Activated T-cell treated with anti-CD3 and anti-CD28 coated beads, Interleukin-2, amount 50 U/mL, for 72 hours (primary cell): ENCODE measurements around the gene LRMDA. TPM values are rescaled to one million over a fixed set of nuclear protein-coding genes. Genes with fewer than 3 reads are reported as not detected.
"Not testable (repeated sequence)": the region's sequence is repeated elsewhere in the genome, so short reads cannot be mapped to it uniquely, and the experiment has no call there.

Source experiments
- ATAC-seq, 2 donors: fragments of 150-1000 bp; cut with Tn5 transposase; replicated peaks in 1 of 2; 2 replicates each; pipeline ENCODE4 v1.10.0; 2021; ENCODE audit warnings: moderate library complexity in 2 of 2, mild to moderate bottlenecking in 1 of 2
- DNase-seq, 2 donors: peaks; one replicate each; pipeline ENCODE4 v3.0.0; 2021 to 2022; ENCODE audit warnings: mixed read lengths in 1 of 2
- H3K27ac Mint-ChIP-seq: one replicate; pipeline ENCODE4 v1.8.0; 2022; ENCODE audit warnings: mild to moderate bottlenecking, moderate library complexity, mixed read lengths
- H3K27me3 Mint-ChIP-seq: one replicate; pipeline ENCODE4 v1.8.0; 2022; ENCODE audit warnings: low read depth, mixed read lengths
- H3K36me3 Mint-ChIP-seq, 2 donors: one replicate each; pipeline ENCODE4 v1.8.0; 2022; ENCODE audit warnings: mixed read lengths in 2 of 2, mild to moderate bottlenecking in 1 of 2; ENCODE audit not compliant: insufficient read depth in 2 of 2
- H3K4me1 Mint-ChIP-seq: one replicate; pipeline ENCODE4 v1.8.0; 2022; ENCODE audit warnings: low read depth, mixed read lengths
- H3K4me3 Mint-ChIP-seq, 2 donors: one replicate each; pipeline ENCODE4 v1.8.0; 2022; ENCODE audit warnings: mild to moderate bottlenecking in 2 of 2, mixed read lengths in 2 of 2, moderate library complexity in 2 of 2
- H3K9me3 Mint-ChIP-seq, 2 donors: one replicate each; pipeline ENCODE4 v1.8.0; 2022; ENCODE audit warnings: mixed read lengths in 2 of 2
- total RNA-seq, 2 donors: library from RNA; stranded (reverse); gene quantifications; one replicate each; pipeline ENCODE4 v1.2.3, GENCODE V29; 2022

LRMDA gene
- total RNA-seq, 2 donors from 2014 or later: not detected

DNA sequence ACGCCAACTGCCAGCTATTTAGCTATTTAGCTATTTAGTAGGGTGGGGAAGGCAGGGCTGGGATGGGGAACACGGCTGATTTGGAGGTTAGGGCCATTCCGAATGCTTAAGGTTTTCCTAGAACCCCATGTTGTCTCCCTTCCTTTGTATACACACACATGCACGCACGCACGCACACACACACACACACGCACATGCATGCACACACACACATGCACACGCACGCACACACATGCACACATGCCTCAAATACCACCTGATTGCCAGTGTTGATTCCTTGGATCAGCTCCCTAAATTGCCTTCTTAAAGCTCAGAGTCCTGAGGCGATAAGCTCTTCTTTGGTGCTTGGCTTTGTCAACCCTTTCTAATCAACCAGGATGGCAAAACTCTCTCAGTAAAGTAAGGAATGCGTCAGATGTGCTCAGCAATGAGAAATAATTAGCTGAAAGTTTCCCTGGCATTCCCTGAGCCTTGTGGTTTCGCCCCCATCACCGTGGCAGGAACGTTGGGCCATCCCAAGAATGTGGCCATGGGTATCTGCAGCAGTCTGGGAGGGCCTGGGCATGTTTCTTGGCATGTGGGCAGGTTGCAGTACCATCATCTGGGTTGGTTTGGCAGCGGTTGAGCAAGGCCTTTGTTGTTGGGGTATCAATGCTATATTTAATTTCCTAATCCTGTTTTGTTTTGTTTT lies 305.6 kb downstream of the LRMDA start:
- Mint-ChIP-seq H3K4me3 (no peak overlapping the region), H3K27ac (no peak overlapping the region), H3K27me3 (no peaks in the 10 kb centered on the region), H3K36me3 (no peaks in the 10 kb centered on the region), H3K4me1 (no peaks in the 10 kb centered on the region), H3K9me3 (no peaks in the 10 kb centered on the region)
- DNase-seq (no peak), ATAC-seq (no peak)

- DNase-seq (no peak), ATAC-seq (no peak)
- Mint-ChIP-seq H3K4me1 (no peaks in the 10 kb centered on the region), H3K27ac (no peak overlapping the region), H3K27me3 (peaks cover under 1% of the 10 kb centered on the region), H3K4me3 (no peak overlapping the region), H3K9me3 (no peaks in the 10 kb centered on the region), H3K36me3 (no peaks in the 10 kb centered on the region)
Observed at GRCh38 chr10:75737580-75737949, 306.1 kb downstream of the LRMDA start.

DNA sequence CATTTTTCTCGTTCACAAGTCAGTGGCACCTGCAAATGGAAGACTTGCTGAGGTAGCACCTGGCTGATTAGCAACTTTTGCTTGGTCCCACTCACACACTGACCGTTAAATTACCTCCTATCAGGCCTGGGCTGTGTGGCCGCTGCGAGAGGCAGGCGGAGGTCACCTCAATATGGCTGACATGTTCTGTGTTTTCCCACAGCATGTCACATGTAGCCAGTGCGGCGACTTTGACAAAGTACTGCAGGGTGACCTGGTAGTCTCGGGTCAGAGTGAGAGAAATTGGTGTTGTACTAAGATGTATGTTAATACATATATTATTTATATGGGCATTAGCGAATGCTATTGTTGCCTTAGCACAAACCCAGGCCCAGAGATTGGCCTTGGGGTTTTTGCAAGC lies 307.5 kb downstream of the LRMDA start:
- H3K4me3 Mint-ChIP-seq: no peak overlapping the region
- H3K4me1 Mint-ChIP-seq: no peaks in the 10 kb centered on the region
- no peak overlapping the region for H3K27ac Mint-ChIP-seq
- peaks cover 9% of the 10 kb centered on the region for H3K27me3 Mint-ChIP-seq
- no peaks in the 10 kb centered on the region for H3K36me3 Mint-ChIP-seq
- ATAC-seq (no peak), DNase-seq (no peak)
- H3K9me3 Mint-ChIP-seq: peaks cover 0 to 3% of the 10 kb centered on the region in 2 donors

DNA sequence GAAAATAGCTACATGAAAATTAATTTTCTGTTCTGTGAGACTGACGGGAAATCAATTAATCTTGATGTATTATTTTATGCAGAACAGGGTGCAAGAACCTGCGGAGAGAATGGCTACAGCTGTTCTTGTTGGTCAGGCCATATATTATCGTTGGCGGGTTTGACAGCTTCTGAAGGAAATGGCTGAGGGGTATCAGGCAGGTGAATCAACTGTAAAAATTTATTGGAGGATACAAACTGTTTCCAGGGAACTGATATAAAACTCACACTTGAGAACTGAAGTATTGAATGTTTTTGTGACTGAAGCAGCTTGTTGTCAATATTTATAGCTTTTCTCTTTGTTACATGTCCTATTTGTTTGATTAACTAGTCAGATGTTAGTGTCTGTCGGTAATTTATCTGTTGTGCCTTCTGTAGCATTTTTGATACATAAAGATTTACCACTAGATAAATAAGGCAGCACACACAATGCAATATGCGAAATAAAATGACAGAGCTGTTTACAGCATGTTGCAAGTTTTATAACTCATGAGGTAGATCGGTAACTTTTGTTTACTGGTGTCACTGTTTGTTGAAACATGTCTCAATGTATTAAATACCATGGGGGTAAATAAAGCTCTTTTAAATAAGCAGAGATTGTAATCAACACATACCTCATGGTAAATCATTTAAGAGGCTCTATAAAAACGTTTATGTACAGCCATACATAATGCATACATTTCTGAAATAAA lies 308.2 kb downstream of the LRMDA start:
- H3K36me3 Mint-ChIP-seq: no peaks in the 10 kb centered on the region
- no peak overlapping the region for H3K27ac Mint-ChIP-seq
- no peak overlapping the region for H3K4me3 Mint-ChIP-seq
- H3K27me3 Mint-ChIP-seq: peaks cover 9% of the 10 kb centered on the region
- H3K4me1 Mint-ChIP-seq: no peaks in the 10 kb centered on the region
- no peak for ATAC-seq
- H3K9me3 Mint-ChIP-seq: peaks cover 0 to 3% of the 10 kb centered on the region in 2 donors
- DNase-seq: no peak

- Mint-ChIP-seq H3K27me3 (peaks cover 9% of the 10 kb centered on the region), H3K27ac (no peak overlapping the region), H3K36me3 (no peaks in the 10 kb centered on the region), H3K9me3 (peaks cover 0 to 3% of the 10 kb centered on the region in 2 donors), H3K4me3 (no peak overlapping the region), H3K4me1 (no peaks in the 10 kb centered on the region)
- DNase-seq (no peak), ATAC-seq (no peak)
Observed at GRCh38 chr10:75740541-75740940, 309.1 kb downstream of the LRMDA start.

GRCh38 chr10:75742355-75742754 lies 310.9 kb downstream of the LRMDA start:
- Mint-ChIP-seq H3K36me3 (no peaks in the 10 kb centered on the region), H3K4me3 (no peak overlapping the region), H3K9me3 (peaks cover 0 to 3% of the 10 kb centered on the region in 2 donors), H3K4me1 (no peaks in the 10 kb centered on the region), H3K27me3 (peaks cover 9% of the 10 kb centered on the region), H3K27ac (no peak overlapping the region)
- DNase-seq: no peak
- ATAC-seq: no peak

- H3K4me3 Mint-ChIP-seq: no peak overlapping the region
- H3K9me3 Mint-ChIP-seq: peaks cover 0 to 3% of the 10 kb centered on the region in 2 donors
- peaks cover 9% of the 10 kb centered on the region for H3K27me3 Mint-ChIP-seq
- H3K27ac Mint-ChIP-seq: no peak overlapping the region
- no peak for ATAC-seq
- H3K4me1 Mint-ChIP-seq: no peaks in the 10 kb centered on the region
- no peak for DNase-seq
- no peaks in the 10 kb centered on the region for H3K36me3 Mint-ChIP-seq
Observed at GRCh38 chr10:75743291-75743778, 311.9 kb downstream of the LRMDA start.

- no peak overlapping the region for H3K27ac Mint-ChIP-seq
- H3K4me1 Mint-ChIP-seq: no peaks in the 10 kb centered on the region
- DNase-seq (no peak), ATAC-seq (no peak)
- peaks cover 9% of the 10 kb centered on the region for H3K27me3 Mint-ChIP-seq
- H3K9me3 Mint-ChIP-seq: peaks cover 0 to 3% of the 10 kb centered on the region in 2 donors
- no peak overlapping the region for H3K4me3 Mint-ChIP-seq
- no peaks in the 10 kb centered on the region for H3K36me3 Mint-ChIP-seq
Observed at GRCh38 chr10:75744261-75744660, 312.8 kb downstream of the LRMDA start.

- no peaks in the 10 kb centered on the region for H3K36me3 Mint-ChIP-seq
- DNase-seq: no peak
- no peak for ATAC-seq
- peaks cover 9% of the 10 kb centered on the region for H3K27me3 Mint-ChIP-seq
- no peaks in the 10 kb centered on the region for H3K4me1 Mint-ChIP-seq
- H3K27ac Mint-ChIP-seq: no peak overlapping the region
- H3K4me3 Mint-ChIP-seq: no peak overlapping the region
- H3K9me3 Mint-ChIP-seq: peaks cover 0 to 3% of the 10 kb centered on the region in 2 donors
Observed at GRCh38 chr10:75746356-75746755, 314.9 kb downstream of the LRMDA start.

DNA sequence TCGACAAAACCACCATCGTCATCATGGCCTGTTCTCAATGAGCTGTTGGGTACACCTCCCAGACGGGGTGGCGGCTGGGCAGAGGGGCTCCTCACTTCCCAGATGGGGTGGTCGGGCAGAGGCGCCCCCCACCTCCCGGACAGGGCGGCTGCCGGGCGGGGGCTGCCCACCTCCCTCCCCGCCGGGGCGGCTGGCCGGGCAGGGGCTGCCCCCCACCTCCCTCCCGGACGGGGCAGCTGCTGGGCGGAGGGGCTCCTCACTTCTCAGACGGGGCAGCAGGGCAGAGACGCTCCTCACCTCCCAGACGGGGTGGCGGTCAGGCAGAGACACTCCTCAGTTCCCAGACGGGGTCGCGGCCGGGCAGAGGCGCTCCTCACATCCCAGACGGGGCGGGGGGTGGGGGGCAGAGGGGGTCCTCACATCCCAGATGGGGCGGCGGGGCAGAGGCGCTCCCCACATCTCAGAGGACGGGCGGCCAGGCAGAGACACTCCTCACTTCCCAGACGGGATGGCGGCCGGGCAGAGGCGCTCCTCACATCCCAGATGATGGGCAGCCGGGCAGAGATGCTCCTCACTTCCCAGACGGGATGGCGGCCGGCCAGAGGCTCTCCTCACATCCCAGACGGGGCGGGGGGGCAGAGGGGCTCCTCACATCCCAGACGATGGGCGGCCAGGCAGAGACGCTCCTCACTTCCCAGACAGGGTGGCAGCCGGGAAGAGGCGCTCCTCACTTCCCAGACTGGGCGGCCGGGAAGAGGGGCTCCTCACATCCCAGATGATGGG lies 318.9 kb downstream of the LRMDA start:
- ATAC-seq, H3K27ac Mint-ChIP-seq, H3K4me1 Mint-ChIP-seq, H3K27me3 Mint-ChIP-seq, H3K4me3 Mint-ChIP-seq, H3K9me3 Mint-ChIP-seq, H3K36me3 Mint-ChIP-seq, DNase-seq: not testable (repeated sequence)

- Mint-ChIP-seq H3K27ac (no peak overlapping the region), H3K9me3 (no peaks in the 10 kb centered on the region), H3K36me3 (no peaks in the 10 kb centered on the region), H3K4me3 (no peak overlapping the region), H3K4me1 (no peaks in the 10 kb centered on the region), H3K27me3 (peaks cover 11% of the 10 kb centered on the region)
- DNase-seq: no peak
- ATAC-seq: no peak
Observed at GRCh38 chr10:75751232-75751631, 319.8 kb downstream of the LRMDA start.

DNA sequence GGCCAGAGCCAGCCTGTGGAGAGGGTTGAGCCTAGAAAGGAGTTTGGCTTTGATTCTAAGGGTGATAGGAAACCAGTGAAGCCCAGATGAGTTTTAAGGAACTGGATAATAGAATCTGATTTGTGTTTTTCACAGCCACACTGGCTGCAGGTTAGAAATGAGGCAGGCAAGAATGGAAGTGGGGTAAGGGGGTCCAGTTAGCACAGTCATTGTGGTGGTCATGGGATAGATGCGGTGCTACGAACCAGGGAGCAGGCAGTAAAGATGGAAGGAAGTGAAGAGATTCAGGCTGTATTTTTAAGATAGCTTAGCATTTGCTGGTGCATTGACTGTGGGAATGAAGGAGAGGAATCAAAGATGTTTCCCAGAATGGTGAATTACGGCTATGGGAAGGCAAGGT lies 322.2 kb downstream of the LRMDA start:
- H3K36me3 Mint-ChIP-seq: no peaks in the 10 kb centered on the region
- DNase-seq (no peak), ATAC-seq (no peak)
- no peaks in the 10 kb centered on the region for H3K4me1 Mint-ChIP-seq
- H3K27ac Mint-ChIP-seq: no peak overlapping the region
- H3K27me3 Mint-ChIP-seq: peaks cover 11% of the 10 kb centered on the region
- no peak overlapping the region for H3K4me3 Mint-ChIP-seq
- no peaks in the 10 kb centered on the region for H3K9me3 Mint-ChIP-seq
